Kidney epithelial cell (primary cell): ENCODE results near the gene HLA-DPB1. TPM values are rescaled to one million over a fixed set of nuclear protein-coding genes. Genes with fewer than 3 reads are reported as not detected.

Experiments
- DNase-seq: peaks from one replicate; pipeline ENCODE4 v3.0.0-alpha.2; 2010; ENCODE audit warnings: low read depth
- H3K27me3 ChIP-seq: 2 replicates; pipeline ENCODE4 v1.6.0; 2011; ENCODE audit warnings: low read length; ENCODE audit not compliant: control insufficient read depth, insufficient read depth
- H3K36me3 ChIP-seq: 2 replicates; pipeline ENCODE4 v1.5.1; 2011; ENCODE audit warnings: low read length; ENCODE audit not compliant: control insufficient read depth, insufficient read depth
- H3K4me3 ChIP-seq: 2 replicates; pipeline ENCODE4 v1.5.1; 2011; ENCODE audit warnings: low read depth, mild to moderate bottlenecking, control low read depth, low read length
- CTCF ChIP-seq: IDR thresholded peaks from 2 replicates; pipeline ENCODE4 v1.5.1; 2011; ENCODE audit warnings: mild to moderate bottlenecking, moderate library complexity, low read length, control low read depth, inconsistent platforms; ENCODE audit not compliant: insufficient read depth, poor library complexity, severe bottlenecking
- total RNA-seq: library from RNA; depleted of rRNA; stranded (reverse); fragments of >200 nt; gene quantifications from 2 replicates; pipeline ENCODE4 v1.2.3, GENCODE V29; 2015

HLA-DPB1 gene
- total RNA-seq, 1 donor from 2014 or later, result 5.5 TPM

GRCh38 chr6:33132081-33132524, 56.3 kb downstream of the HLA-DPB1 start:
- no peaks in the 10 kb centered on the region for H3K36me3 ChIP-seq
- DNase-seq, result no peak
- H3K4me3 ChIP-seq, result no peak overlapping the region
- no peak for TF ChIP-seq CTCF
- peaks cover 4% of the 10 kb centered on the region for H3K27me3 ChIP-seq

GRCh38 chr6:33136310-33136900, 60.6 kb downstream of the HLA-DPB1 start:
- TF ChIP-seq CTCF, result no peak
- DNase-seq, result no peak

More at GRCh38 chr6:33136310-33136900, 60.6 kb downstream of the HLA-DPB1 start:
- Histone ChIP-seq H3K36me3 (no peaks in the 10 kb centered on the region), H3K27me3 (no peaks in the 10 kb centered on the region), H3K4me3 (no peak overlapping the region)

Other genes starting within 250 kb of the HLA-DPB1 start
- 22.5 and 22.7 TPM in 2 replicates for gene TAP2, start 237.3 kb upstream of the HLA-DPB1 start, total RNA-seq
- gene PSMB8, start 231.9 kb upstream of the HLA-DPB1 start, total RNA-seq, result 62.8 and 84.1 TPM in 2 replicates
- 77.6 and 79.1 TPM in 2 replicates for gene TAP1, start 222.3 kb upstream of the HLA-DPB1 start, total RNA-seq
- 23.0 and 24.6 TPM in 2 replicates for gene PSMB9, start 221.8 kb upstream of the HLA-DPB1 start, total RNA-seq
- gene HLA-DMB, start 135.0 kb upstream of the HLA-DPB1 start, total RNA-seq, result 1.0 and 2.3 TPM in 2 replicates
- 1.6 and 4.7 TPM in 2 replicates for gene HLA-DMA, start 122.9 kb upstream of the HLA-DPB1 start, total RNA-seq
- 191 and 206 TPM in 2 replicates for gene BRD2, start 107.4 kb upstream of the HLA-DPB1 start, total RNA-seq
- 0.71 and 1.6 TPM in 2 replicates for gene HLA-DOA, start 66.4 kb upstream of the HLA-DPB1 start, total RNA-seq
- gene HLA-DPA1, start 2.3 kb upstream of the HLA-DPB1 start, total RNA-seq, result 0.29 and 0.48 TPM in 2 replicates
- gene COL11A2, start 116.5 kb downstream of the HLA-DPB1 start, total RNA-seq, result 0.14 and 0.38 TPM in 2 replicates
- gene RXRB, start 124.7 kb downstream of the HLA-DPB1 start, total RNA-seq, result 24.4 and 24.9 TPM in 2 replicates
- 94.1 and 94.9 TPM in 2 replicates for gene SLC39A7, start 124.9 kb downstream of the HLA-DPB1 start, total RNA-seq
- gene HSD17B8, start 128.7 kb downstream of the HLA-DPB1 start, total RNA-seq, result 11.4 and 13.1 TPM in 2 replicates
- 12.1 and 16.4 TPM in 2 replicates for gene RING1, start 132.5 kb downstream of the HLA-DPB1 start, total RNA-seq
- 32.3 and 56.1 TPM in 2 replicates for gene VPS52, start 195.9 kb downstream of the HLA-DPB1 start, total RNA-seq
- 6,267 and 7,360 TPM in 2 replicates for gene RPS18, start 196.1 kb downstream of the HLA-DPB1 start, total RNA-seq
- gene B3GALT4, start 201.1 kb downstream of the HLA-DPB1 start, total RNA-seq, result 1.4 and 2.5 TPM in 2 replicates
- gene WDR46, start 213.2 kb downstream of the HLA-DPB1 start, total RNA-seq, result 53.2 and 70.5 TPM in 2 replicates
- 42.9 and 51.4 TPM in 2 replicates for gene PFDN6, start 213.6 kb downstream of the HLA-DPB1 start, total RNA-seq
- gene RGL2, start 223.0 kb downstream of the HLA-DPB1 start, total RNA-seq, result 42.3 and 45.5 TPM in 2 replicates
- gene TAPBP, start 238.1 kb downstream of the HLA-DPB1 start, total RNA-seq, result 214 and 300 TPM in 2 replicates
- gene ZBTB22, start 241.8 kb downstream of the HLA-DPB1 start, total RNA-seq, result 17.5 and 18.4 TPM in 2 replicates
- 44.4 and 53.7 TPM in 2 replicates for gene DAXX, start 247.0 kb downstream of the HLA-DPB1 start, total RNA-seq